Brain pericyte (primary cell): ENCODE results near the gene TUBGCP3.
"Not testable (repeated sequence)": the region's sequence is repeated elsewhere in the genome, so short reads cannot be mapped to it uniquely, and the experiment has no call there.

Source experiments
- DNase-seq: peaks from one replicate; pipeline ENCODE4 v3.0.0-alpha.2; 2012; ENCODE audit warnings: low read depth, low spot score

Gene TUBGCP3, protein sequence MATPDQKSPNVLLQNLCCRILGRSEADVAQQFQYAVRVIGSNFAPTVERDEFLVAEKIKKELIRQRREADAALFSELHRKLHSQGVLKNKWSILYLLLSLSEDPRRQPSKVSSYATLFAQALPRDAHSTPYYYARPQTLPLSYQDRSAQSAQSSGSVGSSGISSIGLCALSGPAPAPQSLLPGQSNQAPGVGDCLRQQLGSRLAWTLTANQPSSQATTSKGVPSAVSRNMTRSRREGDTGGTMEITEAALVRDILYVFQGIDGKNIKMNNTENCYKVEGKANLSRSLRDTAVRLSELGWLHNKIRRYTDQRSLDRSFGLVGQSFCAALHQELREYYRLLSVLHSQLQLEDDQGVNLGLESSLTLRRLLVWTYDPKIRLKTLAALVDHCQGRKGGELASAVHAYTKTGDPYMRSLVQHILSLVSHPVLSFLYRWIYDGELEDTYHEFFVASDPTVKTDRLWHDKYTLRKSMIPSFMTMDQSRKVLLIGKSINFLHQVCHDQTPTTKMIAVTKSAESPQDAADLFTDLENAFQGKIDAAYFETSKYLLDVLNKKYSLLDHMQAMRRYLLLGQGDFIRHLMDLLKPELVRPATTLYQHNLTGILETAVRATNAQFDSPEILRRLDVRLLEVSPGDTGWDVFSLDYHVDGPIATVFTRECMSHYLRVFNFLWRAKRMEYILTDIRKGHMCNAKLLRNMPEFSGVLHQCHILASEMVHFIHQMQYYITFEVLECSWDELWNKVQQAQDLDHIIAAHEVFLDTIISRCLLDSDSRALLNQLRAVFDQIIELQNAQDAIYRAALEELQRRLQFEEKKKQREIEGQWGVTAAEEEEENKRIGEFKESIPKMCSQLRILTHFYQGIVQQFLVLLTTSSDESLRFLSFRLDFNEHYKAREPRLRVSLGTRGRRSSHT

DNA sequence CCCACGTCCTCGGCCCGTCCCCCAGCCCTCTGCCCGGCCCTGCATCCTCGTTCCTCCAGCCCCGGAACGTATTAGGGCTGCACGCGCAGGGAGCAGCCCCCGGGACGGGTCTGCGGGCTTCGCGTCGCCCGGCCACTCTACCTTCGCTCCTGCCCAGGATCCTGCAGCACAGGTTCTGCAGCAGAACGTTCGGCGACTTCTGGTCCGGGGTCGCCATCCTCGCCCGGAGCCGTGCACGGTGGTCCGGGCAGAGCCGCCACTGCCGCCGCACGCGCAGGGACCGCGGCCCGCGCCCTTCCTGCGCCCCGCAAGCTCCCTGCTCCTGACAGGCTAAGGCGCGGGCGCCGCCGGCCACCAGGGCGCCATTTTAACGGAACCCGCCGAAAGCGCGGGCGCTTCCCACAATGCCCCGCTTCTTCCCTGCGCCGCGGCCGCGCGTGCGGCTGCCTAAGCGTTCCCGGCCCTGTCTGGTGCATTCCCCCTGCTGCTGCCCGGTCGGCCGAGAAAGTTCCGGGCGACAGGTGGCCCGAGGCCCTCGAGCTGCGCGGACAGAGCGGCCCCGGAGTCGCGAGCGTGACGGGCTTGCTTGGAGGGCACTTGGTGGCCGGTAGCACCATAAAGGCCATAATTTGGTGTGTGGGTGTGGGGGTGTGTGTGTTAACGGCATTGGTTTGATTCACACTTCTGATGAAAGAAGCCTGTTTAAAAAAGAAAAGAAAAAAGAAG lies at the start of gene TUBGCP3:
Gene TUBGCP3 (minus strand): TSS at position 390 of the 726 bp plus-strand sequence. CDS start 173 bp downstream, at position 217.
- DNase-seq = peak; percentile 27

DNA sequence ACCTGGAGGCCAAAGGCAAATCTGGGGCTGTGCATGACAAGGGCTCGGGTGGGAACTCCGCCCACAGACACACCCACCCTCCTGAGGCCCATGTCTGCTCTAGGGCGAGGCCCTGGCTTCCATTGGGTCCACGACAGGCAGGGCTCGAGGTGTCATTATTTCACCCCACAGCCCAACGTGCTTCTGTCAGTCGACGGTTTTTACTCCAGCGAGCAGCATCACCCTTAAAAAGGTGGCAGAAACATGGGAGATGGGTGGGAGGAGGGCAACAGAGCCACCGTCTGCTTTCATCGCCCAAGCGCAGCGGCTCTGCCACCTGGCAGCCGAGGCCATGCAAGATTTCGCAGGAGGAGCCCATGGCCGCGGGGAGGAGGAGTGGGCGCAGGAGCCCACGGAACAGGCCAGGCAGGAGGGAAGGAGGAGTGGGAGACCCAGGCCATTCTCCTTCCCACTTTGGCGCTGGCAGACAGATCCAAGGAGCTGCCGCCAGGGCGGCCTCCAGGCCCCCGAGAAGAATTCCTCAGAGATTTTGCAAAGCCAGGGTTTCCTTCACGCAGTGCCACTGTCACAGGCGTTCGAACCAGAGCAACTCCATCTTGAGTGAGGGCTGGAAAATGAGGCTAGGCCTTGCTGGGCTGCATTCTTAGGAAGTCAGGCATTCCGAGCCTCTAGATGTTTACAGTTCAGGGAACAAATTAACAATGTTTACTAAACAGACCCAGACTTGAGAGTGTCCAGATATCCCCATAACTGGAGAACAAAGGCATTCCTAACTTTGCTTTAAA lies 49.3 kb upstream of the TUBGCP3 start:
- no peak for DNase-seq

DNA sequence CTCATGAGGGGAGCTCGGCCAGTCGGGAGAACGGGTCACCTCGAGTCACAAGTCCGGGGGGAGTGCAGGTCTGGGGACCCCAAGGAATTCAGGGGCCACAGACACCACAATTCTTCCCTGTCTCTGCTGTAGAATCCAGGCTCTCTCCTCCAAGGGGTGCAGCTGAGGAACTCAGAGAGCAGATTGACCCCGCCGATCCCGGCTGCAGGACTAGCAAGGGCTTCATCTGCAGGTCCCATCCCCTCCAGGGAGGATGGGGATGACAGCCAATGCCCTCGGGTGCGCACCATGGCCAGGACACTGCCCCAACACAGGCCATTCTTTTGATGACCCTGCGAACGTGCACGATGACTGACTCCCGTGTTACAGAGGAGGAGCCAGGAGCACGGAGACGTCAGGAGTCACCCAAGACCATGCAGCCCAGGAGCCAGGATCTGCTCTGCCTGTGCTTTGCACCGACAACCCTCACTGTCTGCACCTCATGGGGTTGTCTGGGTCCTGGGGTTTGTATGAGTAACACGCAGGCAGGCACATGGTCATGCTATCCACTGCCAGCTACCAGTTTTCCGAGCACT lies 48.5 kb upstream of the TUBGCP3 start:
- DNase-seq = no peak

DNA sequence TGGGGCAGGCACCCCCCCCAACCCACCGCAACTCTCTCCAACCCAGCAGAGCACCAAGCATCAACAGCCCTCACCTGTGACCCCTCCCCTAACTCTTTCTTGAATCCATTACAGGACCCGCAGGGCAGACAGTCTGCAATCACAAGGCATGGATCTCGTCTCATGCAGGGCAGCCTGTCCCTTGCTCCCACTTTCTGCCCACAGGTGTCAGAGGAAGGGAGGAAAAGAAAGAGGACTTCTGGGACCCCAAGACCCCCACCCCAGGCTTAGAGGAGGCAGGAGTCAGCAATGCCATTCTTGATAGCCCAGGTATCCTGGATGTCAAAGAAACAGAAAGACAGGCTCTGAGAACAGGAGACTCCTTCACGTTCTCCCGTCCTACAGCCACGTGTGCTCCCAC lies 47.4 kb upstream of the TUBGCP3 start:
- DNase-seq = no peak

DNA sequence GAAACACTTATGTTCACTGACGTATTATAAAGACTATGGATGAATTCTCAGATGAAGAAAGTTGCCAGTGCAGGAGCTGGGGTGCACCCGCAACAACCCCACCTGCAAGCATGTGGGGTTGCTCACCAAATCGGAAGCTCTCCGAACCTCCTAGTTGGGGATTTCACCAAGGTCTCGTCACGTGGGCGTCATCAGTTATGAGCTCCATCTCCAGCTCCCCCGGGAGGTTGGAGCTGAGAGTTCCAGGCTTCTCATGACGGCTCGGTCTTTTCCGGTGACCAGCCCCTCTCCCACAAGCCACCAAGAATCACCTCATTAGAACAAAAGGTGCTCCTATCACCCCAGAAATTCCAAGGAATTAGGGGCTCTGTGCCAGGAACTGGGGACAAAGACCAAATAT lies 46.1 kb upstream of the TUBGCP3 start:
- DNase-seq = no peak

DNA sequence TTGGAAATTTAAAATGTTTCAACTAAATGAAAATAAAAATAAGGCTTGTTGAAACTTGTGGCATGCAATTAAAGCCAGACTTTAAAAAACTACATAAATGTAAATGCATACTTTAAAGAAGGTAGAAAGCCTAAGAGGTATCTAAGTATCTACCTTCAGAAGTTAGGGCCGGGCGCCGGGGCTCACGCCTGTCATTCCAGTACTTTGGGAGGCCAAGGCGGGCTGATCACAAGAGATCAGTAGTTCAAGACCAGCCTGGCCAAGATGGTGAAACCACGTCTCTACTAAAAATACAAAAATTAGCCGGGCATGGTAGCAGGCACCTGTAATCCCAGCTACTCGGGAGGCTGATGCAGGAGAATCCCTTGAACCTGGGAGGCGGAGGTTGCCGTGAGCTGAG lies 42.3 kb upstream of the TUBGCP3 start:
- not testable (repeated sequence) for DNase-seq

DNA sequence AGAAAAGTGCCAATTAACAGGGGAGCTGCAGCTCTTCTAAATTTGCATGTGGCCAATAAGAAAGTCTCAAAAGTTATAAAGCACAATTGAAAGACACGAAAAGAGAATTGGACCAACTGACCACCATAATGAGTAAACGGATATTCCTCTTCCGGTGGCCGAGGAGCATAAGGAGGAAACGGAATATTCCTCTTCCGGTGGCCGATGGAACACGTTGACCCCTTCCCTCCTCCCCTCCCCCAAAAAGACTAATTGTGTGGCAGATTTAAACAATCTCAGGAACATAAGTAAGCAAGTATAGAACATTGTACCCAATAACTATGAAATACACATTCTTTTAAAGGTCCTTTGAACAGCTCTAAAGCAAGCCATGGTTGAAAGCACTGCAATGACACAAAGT lies 41.2 kb upstream of the TUBGCP3 start:
- DNase-seq = no peak

DNA sequence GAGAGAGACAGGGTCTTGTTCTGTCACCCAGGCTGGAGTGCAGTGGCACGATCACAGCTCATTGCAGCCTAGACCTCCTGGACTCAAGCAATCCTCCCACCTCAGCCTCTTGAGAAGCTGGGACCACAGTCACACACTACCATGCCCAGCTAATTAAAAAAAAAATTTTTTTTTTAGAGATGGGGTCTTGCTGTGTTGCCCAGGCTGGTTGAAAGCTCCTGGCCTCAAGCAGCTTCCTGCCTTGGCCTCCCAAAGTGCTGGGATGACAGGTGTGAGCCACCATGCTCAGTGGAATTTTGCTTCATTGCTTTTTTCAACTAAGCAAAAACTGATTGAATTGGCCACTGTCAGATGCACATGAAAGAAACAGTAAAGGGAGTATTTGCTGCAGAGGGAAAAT lies 39.7 kb upstream of the TUBGCP3 start:
- not testable (repeated sequence) for DNase-seq

DNA sequence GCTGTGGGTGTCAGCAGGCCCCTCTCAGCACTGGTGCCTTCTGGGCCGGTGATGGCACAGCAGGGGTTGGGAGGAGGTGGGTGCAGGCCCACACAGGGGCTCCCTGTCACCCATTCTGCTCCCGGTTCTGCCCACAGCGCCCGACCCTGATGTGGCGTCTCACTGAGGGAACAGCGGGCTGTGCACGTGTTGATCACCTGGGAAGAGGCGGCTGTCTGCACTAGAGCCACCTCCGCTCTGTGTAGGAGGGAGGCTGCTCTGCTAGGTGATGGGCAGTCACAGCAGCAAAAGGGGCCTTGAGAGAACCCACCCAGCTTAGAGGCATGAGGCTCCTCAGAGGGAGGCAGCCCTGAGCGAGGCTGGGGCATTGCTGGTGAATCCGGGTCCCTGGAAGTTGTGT lies 39.2 kb upstream of the TUBGCP3 start:
- no peak for DNase-seq

DNA sequence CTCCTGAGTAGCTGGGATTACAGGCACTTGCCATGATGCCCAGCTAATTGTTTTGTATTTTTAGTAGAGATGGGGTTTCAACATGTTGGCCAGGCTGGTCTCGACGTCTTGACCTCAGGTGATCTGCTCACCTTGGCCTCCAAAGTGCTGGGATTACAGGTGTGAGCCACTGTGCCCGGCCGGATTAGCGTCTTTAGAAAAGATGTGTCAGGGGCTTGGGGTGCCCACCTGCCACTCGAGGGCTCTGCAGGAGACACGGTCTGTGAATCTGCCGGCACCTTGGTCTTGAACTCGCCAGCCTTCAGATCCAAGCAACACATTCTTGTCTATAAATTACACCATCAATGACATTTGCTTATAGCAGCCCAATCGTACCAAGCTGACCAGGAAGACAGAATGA lies 38.8 kb upstream of the TUBGCP3 start:
- DNase-seq = no peak

DNA sequence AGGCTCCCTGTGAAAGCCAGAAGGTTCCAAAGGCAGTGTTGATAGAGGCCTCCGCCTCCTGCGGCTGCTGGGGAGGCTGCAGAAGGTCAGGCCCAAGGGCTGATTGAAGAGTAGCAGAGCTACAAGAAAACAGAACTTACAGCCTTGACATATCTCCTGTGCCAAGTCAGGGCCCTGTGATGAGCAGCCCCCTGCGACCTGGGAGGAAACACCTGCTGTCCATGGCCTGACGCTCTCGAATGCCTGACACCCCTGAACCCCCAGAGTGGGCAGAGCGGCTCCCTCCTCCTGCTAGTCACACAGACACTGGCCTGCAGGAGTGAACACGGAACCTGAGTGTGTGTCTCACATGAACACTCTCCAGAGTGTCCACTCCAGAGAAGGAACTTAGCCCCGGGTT lies 38.2 kb upstream of the TUBGCP3 start:
- no peak for DNase-seq

DNA sequence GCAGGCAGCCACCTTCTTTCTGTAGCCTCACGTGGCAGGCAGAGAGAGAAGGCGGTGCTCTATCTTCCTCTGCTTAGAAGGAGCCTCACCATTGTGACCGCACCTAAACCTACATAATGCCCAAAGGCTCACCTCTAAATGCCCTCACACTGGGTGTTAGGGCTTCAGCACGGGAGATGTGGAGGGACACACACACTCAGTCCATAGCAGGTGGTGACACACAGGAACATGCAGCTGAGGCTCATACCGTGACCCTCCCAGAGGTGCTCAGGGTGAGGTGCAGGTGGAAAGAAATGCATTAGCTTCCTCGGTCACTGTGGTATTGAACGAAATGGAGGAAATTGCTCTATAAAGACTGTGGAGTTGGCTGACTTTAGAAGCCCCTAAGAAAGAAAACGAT lies 37.7 kb upstream of the TUBGCP3 start:
- DNase-seq = no peak

DNA sequence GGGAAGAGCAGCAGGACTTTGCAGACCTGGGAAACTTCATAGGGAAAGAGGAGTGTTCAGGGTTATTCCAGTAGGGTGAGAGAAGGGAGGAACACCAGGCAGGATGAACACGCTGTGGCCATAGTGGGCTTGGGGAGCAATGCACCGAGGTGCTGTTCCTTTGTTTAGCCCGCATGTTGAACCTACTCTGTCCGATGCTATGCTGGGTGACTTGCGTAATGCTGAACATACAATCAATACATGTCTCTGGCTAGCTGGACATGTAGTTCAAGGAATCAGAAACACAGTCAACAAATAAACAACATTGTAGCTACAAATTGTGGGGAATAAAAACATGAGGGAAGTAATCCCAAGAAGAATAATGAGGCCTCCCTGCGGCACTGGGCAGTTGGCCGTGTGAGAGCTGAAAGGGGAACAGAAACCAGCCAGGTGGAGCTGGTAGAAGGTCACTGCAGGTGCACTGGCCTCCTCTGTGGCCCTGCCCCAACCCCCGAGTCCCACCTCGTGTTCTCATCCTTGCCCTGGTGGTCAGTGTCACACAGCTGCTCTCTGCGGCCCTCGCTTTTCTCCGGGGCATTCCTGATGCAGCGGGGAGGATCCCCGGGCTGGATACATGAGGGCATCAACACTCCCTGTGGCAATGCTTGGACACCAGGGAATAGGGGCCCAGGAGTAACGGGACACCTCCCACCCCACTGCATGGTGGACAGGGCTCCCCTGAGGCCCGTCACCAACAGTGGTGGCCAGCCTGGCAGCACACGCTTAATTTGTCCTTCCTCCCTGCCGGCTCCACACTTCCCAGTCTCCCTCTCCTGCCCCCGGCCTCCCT lies 36.9 kb upstream of the TUBGCP3 start:
- DNase-seq = no peak

DNA sequence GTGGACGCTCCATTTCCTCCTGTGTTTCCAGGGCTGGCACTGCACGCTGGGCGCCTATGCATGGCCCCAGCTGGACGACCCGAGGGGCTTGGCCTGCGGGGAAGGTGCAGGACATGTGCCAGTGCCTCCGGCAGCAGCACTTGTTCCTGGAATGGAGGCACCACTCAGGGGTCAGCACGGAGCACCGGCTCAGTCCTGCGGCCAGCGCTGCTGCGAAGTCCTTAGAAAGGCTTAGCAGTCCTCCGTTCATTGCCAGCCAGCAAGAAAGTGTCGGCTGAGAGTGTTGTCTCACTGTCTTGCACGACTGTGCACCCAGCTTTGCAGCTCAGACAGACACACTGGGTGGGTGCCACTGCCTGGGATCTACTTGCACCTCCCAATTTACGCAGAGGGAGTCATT lies 36.1 kb upstream of the TUBGCP3 start:
- no peak for DNase-seq

DNA sequence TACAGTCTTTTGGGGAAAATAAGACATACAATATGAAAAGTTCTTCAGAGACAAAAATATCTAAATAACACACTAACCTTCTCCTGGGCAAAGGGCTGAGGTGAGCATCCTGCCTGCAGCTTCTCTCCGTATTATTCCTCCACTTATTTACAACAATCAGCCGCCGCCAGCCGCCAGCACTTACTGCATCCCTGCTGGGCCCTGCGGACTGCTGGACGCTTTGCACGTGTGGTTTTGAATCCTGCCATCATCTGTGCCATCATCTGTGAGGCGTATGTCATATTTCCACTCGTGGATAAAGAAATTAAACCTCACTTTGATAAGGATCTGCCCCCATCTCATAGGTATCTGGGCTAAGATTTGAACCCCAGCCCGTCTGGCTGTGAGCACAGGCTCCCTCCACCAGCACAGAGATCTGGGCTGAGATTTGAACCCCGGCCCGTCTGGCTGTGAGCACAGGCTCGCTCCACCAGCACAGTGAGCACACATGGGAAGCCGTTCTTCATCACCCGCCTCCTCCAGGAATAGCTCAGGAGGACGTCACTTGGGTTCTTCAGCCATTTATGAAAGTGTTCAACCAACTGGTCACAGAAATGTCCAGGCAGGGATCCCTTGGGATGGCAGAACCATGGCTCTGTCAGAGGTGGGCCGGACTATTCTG lies 35.2 kb upstream of the TUBGCP3 start:
- DNase-seq = no peak

DNA sequence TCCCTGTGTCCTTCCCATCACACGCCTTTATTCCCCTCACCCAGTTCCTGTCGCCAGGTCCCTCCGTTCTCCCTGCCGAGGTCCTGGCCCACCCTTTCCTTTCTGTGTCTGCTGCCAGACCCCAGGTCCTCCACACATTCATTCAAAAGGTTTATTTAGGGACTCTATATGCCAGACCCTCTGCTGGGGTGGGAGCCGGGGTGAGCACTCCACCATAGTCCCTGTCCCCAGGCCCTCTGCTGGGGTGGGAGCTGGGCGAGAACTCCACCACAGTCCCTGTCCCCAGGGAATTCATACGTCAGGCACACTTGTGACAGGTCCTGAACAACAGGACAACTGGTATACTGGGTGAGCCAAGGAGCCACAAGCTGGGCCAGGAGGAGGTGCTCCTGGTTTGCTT lies 34.4 kb upstream of the TUBGCP3 start:
- DNase-seq = no peak

DNA sequence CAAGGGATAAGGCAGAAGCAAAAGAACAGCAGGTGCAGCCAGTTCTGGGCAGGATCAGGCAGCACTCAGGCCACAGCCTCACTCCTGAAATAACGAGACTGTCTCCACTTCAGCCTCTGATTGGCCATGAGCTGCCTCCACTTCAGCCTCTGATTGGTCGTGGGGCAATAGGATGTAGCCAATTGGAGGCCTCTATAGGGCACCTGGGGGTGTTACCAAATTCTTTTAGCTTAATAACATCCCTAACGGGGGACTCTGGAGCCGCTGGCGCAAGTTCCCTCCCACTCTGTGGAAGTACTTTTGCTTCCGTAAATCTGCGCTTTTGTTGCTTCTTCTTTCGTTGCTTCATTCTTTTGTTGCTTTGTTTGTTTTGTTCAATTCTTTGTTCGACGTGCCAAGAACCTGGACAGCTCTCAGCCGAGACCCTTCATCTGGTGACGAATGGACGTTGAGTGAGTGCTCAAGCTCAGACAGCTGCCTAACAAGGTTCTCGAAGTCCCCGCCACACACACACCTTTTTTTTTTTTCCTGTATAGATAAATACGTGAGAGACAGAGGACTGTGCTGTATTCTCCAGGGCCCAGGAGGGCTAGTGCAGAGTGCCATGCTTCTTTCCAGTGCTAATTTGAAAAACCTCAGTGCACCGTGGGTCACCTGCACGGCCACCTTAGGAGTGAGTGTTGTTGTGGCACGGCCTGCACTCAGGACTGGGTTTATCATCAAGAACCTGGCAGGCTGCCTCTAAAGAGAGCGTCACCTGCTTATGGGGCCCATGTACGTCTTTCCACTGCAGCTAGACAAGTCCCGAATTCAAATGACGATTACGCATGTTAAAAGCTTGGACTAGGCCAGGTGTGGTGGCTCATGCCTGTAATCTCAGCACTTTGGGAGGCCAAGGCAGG lies 32.0 kb upstream of the TUBGCP3 start:
- no peak for DNase-seq

DNA sequence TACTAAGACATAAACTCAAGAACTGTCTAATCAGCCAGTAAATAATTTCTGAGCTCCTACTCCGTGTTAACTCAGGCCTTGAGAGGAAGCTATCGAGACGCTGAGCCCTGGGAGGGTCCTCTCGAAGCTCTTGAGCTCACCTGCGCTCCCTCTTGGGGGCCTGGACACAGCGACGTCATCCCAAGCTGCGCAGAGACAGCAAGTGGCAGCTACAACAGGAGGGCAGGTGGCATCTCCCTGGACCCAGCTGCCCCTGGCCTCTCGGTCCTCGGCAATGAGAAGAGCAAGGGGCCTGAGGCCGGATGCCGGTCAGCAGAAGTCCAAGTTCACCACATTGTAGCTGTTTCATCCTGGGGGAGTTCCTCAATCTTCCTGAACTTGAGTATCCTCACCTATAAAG lies 30.5 kb upstream of the TUBGCP3 start:
- no peak for DNase-seq
